H1 (cell line): Measurements from ENCODE around the gene SLC24A4. TPM values are rescaled to one million over a fixed set of nuclear protein-coding genes. Genes with fewer than 3 reads are reported as not detected.

Source experiments
- HDAC2 ChIP-seq, 2 experiments: fragments of 300-600 bp in 1 of 2; sonication (generic) in 1 of 2; IDR thresholded peaks; 2 replicates each; pipeline ENCODE4 v1.6.1; 2011 to 2012; ENCODE audit warnings: low read depth in 2 of 2, low read length in 2 of 2, mild to moderate bottlenecking in 2 of 2, moderate library complexity in 2 of 2, borderline replicate concordance in 1 of 2, inconsistent platforms in 1 of 2
- polyA plus RNA-seq, 7 experiments: library from polyadenylated mRNA; depleted of rRNA in 3 of 7; stranded (reverse) in 5 of 7; unstranded in 2 of 7; fragments of >200 nt in 5 of 7; fragments of 200-250 nt in 2 of 7; gene quantifications; 1 replicate in 5 of 7; 2 replicates in 1 of 7; 4 replicates in 1 of 7; pipeline versions ENCODE4 v1.2.1 to v1.2.3, GENCODE V29; 2011 to 2013; ENCODE audit warnings: missing spikeins in 2 of 7, mixed read lengths in 2 of 7
- total RNA-seq: library from RNA; stranded (reverse); fragmentation: NEBNext Ultra II Directional; extraction: Animal tissue kit (Norgen Biotek cat#: 25700); gene quantifications from 2 replicates; pipeline ENCODE4 v1.2.1, GENCODE V29; 2021

Gene SLC24A4
- total and polyA plus RNA-seq, 2 of the 8 experiments (the other 6 are each of a cell fraction or from before 2014, with no cell fraction given) = 0.27 to 0.89 TPM

- no peak for TF ChIP-seq HDAC2 (IDR thresholded peaks at IDR 0.05; ENCODE audit: borderline replicate concordance in 1 of 2, low read depth in 2 of 2, low read length in 2 of 2)
These were observed 194.1 kb downstream of the SLC24A4 start (continued) for GRCh38 chr14:92516966-92517506.
